Breast epithelium (tissue), 3 donors: ENCODE measurements around the gene SRPRB.

Source experiments
- CTCF ChIP-seq, 3 donors: fragments of 450-650 bp; IDR thresholded peaks; one replicate each; pipeline ENCODE4 v1.5.1; 2016 to 2017; ENCODE audit warnings: antibody characterized with exemption in 3 of 3, mild to moderate bottlenecking in 3 of 3, moderate library complexity in 3 of 3
- POLR2AphosphoS5 ChIP-seq, 3 donors: sonication (generic); formaldehyde crosslinking; IDR thresholded peaks; one replicate each; pipeline ENCODE4 v1.6.1; 2017; ENCODE audit warnings: antibody characterized with exemption in 3 of 3

- TF ChIP-seq CTCF (IDR thresholded peaks at IDR 0.05) (no peak), POLR2AphosphoS5 (IDR thresholded peaks at IDR 0.05) (no peak)
These were observed 54.9 kb downstream of the SRPRB start for GRCh38 chr3:133860519-133860918.
